Natural killer cell (primary cell): Measurements from ENCODE around the gene HS3ST3A1. TPM values are rescaled to one million over a fixed set of nuclear protein-coding genes. Genes with fewer than 3 reads are reported as not detected.
"Not testable (repeated sequence)": the region's sequence is repeated elsewhere in the genome, so short reads cannot be mapped to it uniquely, and the experiment has no call there.

Experiments used
- ATAC-seq, 3 donors: fragments of 150-1000 bp in 2 of 3; fragments of 200-7000 bp in 1 of 3; cut with Tn5 transposase; 1 replicate in 1 of 3; 2 replicates in 2 of 3; pipeline ENCODE4 v1.10.0; 2021; ENCODE audit warnings: mild to moderate bottlenecking in 2 of 3, moderate library complexity in 2 of 3
- DNase-seq, 2 donors: peaks; one replicate each; pipeline versions ENCODE4 v3.0.0 to v3.0.0-alpha.2; 2013 to 2021; ENCODE audit warnings: mixed read lengths in 1 of 2
- H3K27ac ChIP-seq: one replicate; pipeline ENCODE4 v1.5.1; 2013; ENCODE audit warnings: mild to moderate bottlenecking, low read length
- H3K27me3 ChIP-seq: one replicate; pipeline ENCODE4 v1.6.1; 2013; ENCODE audit warnings: low read length; ENCODE audit not compliant: control insufficient read depth, insufficient read depth
- H3K36me3 ChIP-seq: one replicate; pipeline ENCODE4 v1.6.1; 2013; ENCODE audit warnings: low read length; ENCODE audit not compliant: control insufficient read depth, insufficient read depth
- H3K4me1 ChIP-seq: one replicate; pipeline ENCODE4 v1.6.1; 2013; ENCODE audit warnings: low read length; ENCODE audit not compliant: control insufficient read depth, insufficient read depth
- H3K4me3 ChIP-seq: one replicate; pipeline ENCODE4 v1.5.1; 2013; ENCODE audit warnings: low read length
- H3K9me3 ChIP-seq: one replicate; pipeline ENCODE4 v1.6.1; 2013; ENCODE audit warnings: low read length; ENCODE audit not compliant: control insufficient read depth, insufficient read depth
- H3K27ac Mint-ChIP-seq, 2 donors: one replicate each; pipeline ENCODE4 v1.8.0; 2022; ENCODE audit warnings: mild to moderate bottlenecking in 2 of 2, mixed read lengths in 2 of 2, moderate library complexity in 1 of 2
- H3K27me3 Mint-ChIP-seq, 2 donors: one replicate each; pipeline ENCODE4 v1.8.0; 2022; ENCODE audit warnings: low read depth in 2 of 2, mixed read lengths in 2 of 2
- H3K36me3 Mint-ChIP-seq: one replicate; pipeline ENCODE4 v1.8.0; 2022; ENCODE audit warnings: mixed read lengths
- H3K4me1 Mint-ChIP-seq, 2 donors: one replicate each; pipeline ENCODE4 v1.8.0; 2022; ENCODE audit warnings: mixed read lengths in 2 of 2
- H3K4me3 Mint-ChIP-seq: one replicate; pipeline ENCODE4 v1.8.0; 2022; ENCODE audit warnings: mild to moderate bottlenecking, moderate library complexity, mixed read lengths
- H3K9me3 Mint-ChIP-seq, 2 donors: one replicate each; pipeline ENCODE4 v1.8.0; 2022; ENCODE audit warnings: mixed read lengths in 2 of 2
- WGBS: methylation state at CpG from one replicate; pipeline ENCODE4 v1.1.7; 2013; ENCODE audit warnings: missing lambda C conversion rate; ENCODE audit not compliant: insufficient coverage; 5-methylcytosine and 5-hydroxymethylcytosine counted together
- intact Hi-C: fragments of 100-400 bp; cut with micrococcal nuclease; formaldehyde crosslinking; loops from one replicate; pipeline ENCODE4 v1.14.2; 2022
- total RNA-seq, 4 donors: library from RNA; stranded (reverse); fragments of 120-200 nt in 1 of 4; gene quantifications; one replicate each; pipeline versions ENCODE4 v1.2.3 to v1.2.4, GENCODE V29; 2013 to 2022
- TF ChIP-seq, protein P1 (sequence below): fragments of 200-600 bp; IDR thresholded peaks from one replicate; pipeline ENCODE4 v1.8.0; 2022; ENCODE audit warnings: antibody characterized with exemption

HS3ST3A1 gene
- total RNA-seq, 3 donors from 2014 or later (not counting 1 experiment from before 2014, with no cell fraction given), result 1.6 to 2.5 TPM; not detected in 1

DNA sequence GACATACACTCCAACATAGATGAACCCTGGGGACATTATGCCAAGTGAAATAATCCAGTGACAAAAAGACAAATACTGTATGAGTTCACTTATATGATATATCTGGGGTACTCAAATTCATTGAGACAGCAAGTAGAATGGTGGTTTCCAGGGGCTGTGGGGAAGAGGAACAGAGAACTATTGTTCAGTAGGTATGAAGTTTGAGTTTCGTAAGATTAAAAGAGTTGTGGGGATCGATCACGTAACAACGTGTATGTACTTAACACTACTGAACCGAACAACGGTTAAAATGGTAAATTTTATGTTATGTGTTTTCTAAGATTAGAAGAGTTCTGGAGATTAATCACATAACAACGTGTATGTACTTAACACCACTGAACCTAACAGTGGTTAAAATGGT is 100.8 kb downstream of the HS3ST3A1 start:
- Mint-ChIP-seq H3K4me3 (no peak overlapping the region), H3K4me1 (no peaks in the 10 kb centered on the region), H3K36me3 (no peaks in the 10 kb centered on the region), H3K27me3 (peaks cover 0 to 9% of the 10 kb centered on the region in 2 donors), H3K27ac (no peak overlapping the region), H3K9me3 (no peaks in the 10 kb centered on the region)
- no peaks in the 10 kb centered on the region for H3K4me1 ChIP-seq
- intact Hi-C loops, result no loop called here
- H3K36me3 ChIP-seq, result no peaks in the 10 kb centered on the region
- 96% methylated on average over 6 of the region's 7 CpGs for WGBS
- H3K27ac ChIP-seq, result no peak overlapping the region
- no peaks in the 10 kb centered on the region for H3K9me3 ChIP-seq
- H3K27me3 ChIP-seq, result no peaks in the 10 kb centered on the region
- no peak for ATAC-seq
- H3K4me3 ChIP-seq, result no peak overlapping the region
- DNase-seq, result no peak
- TF ChIP-seq, protein P1, sequence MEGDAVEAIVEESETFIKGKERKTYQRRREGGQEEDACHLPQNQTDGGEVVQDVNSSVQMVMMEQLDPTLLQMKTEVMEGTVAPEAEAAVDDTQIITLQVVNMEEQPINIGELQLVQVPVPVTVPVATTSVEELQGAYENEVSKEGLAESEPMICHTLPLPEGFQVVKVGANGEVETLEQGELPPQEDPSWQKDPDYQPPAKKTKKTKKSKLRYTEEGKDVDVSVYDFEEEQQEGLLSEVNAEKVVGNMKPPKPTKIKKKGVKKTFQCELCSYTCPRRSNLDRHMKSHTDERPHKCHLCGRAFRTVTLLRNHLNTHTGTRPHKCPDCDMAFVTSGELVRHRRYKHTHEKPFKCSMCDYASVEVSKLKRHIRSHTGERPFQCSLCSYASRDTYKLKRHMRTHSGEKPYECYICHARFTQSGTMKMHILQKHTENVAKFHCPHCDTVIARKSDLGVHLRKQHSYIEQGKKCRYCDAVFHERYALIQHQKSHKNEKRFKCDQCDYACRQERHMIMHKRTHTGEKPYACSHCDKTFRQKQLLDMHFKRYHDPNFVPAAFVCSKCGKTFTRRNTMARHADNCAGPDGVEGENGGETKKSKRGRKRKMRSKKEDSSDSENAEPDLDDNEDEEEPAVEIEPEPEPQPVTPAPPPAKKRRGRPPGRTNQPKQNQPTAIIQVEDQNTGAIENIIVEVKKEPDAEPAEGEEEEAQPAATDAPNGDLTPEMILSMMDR, result no peak

- Mint-ChIP-seq H3K27me3 (peaks cover 0 to 9% of the 10 kb centered on the region in 2 donors), H3K36me3 (no peaks in the 10 kb centered on the region), H3K4me1 (no peaks in the 10 kb centered on the region), H3K9me3 (peaks cover 0 to 2% of the 10 kb centered on the region in 2 donors), H3K4me3 (no peak overlapping the region), H3K27ac (no peak overlapping the region)
- H3K9me3 ChIP-seq, result no peaks in the 10 kb centered on the region
- no peak overlapping the region for H3K4me3 ChIP-seq
- DNase-seq (no peak), ATAC-seq (no peak)
- no peak overlapping the region for H3K27ac ChIP-seq
- H3K36me3 ChIP-seq, result no peaks in the 10 kb centered on the region
- no peaks in the 10 kb centered on the region for H3K4me1 ChIP-seq
- 62% methylated on average over 3 of the region's 3 CpGs for WGBS
- no peaks in the 10 kb centered on the region for H3K27me3 ChIP-seq
- intact Hi-C loops, result no loop called here
- TF ChIP-seq, protein P1, result no peak
These were observed 103.5 kb downstream of the HS3ST3A1 start for GRCh38 chr17:13498184-13498583.

GRCh38 chr17:13496553-13497056 is 105.1 kb downstream of the HS3ST3A1 start:
- intact Hi-C loops, ATAC-seq, H3K27ac ChIP-seq: not testable (repeated sequence)

DNA sequence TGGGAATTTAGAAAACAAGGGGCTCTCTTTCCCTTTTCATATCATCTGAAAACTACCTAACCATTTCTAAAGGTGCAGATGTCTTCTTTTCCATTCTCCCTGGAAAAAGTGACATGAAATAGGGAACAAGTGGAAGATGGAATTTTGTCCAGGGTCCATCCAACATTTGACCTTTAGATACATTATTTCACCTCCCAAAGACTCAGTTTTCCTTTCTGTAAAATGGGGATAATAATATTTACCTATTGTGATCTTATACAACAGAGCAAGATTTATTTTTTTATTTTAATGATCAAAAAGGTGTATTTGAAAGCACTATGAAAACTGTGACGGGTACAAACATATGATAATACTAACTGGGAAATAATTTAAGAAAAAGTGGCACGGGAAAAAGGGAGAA is 106.3 kb downstream of the HS3ST3A1 start:
- Histone ChIP-seq H3K27me3 (no peaks in the 10 kb centered on the region), H3K27ac (no peak overlapping the region), H3K4me1 (no peaks in the 10 kb centered on the region), H3K4me3 (no peak overlapping the region), H3K9me3 (no peaks in the 10 kb centered on the region), H3K36me3 (no peaks in the 10 kb centered on the region)
- Mint-ChIP-seq H3K9me3 (peaks cover 0 to 4% of the 10 kb centered on the region in 2 donors), H3K27ac (no peak overlapping the region), H3K27me3 (peaks cover 0 to 6% of the 10 kb centered on the region in 2 donors), H3K4me3 (no peak overlapping the region), H3K4me1 (no peaks in the 10 kb centered on the region), H3K36me3 (no peaks in the 10 kb centered on the region)
- DNase-seq, result no peak
- no peak for ATAC-seq
- WGBS, result 86% methylated on average over 2 of the region's 2 CpGs
- TF ChIP-seq, protein P1, result no peak
- intact Hi-C loops, result no loop called here

More at GRCh38 chr17:13496553-13497056, 105.1 kb downstream of the HS3ST3A1 start:
- not testable (repeated sequence) for H3K4me3 Mint-ChIP-seq, H3K4me1 ChIP-seq, H3K27ac Mint-ChIP-seq, H3K27me3 ChIP-seq, H3K9me3 ChIP-seq, H3K36me3 ChIP-seq, DNase-seq, H3K27me3 Mint-ChIP-seq, H3K36me3 Mint-ChIP-seq, H3K4me3 ChIP-seq, H3K4me1 Mint-ChIP-seq, H3K9me3 Mint-ChIP-seq
- 94% methylated on average over 18 of the region's 35 CpGs for WGBS
